Ectodermal cell (in vitro differentiated cells): ENCODE data around the gene FDX2.

Experiments used
- H3K27ac ChIP-seq: 2 replicates; pipeline ENCODE4 v1.7.0; 2013; ENCODE audit warnings: mild to moderate bottlenecking, low read depth, low read length; ENCODE audit not compliant: insufficient read depth, poor library complexity, severe bottlenecking
- H3K27me3 ChIP-seq: 2 replicates; pipeline ENCODE4 v1.7.0; 2013; ENCODE audit warnings: mild to moderate bottlenecking, low read length; ENCODE audit not compliant: insufficient read depth, control insufficient read depth, poor library complexity, severe bottlenecking
- H3K36me3 ChIP-seq: one replicate; pipeline ENCODE4 v1.7.0; 2013; ENCODE audit warnings: low read length; ENCODE audit not compliant: control insufficient read depth, insufficient read depth
- H3K4me1 ChIP-seq: one replicate; pipeline ENCODE4 v1.7.0; 2013; ENCODE audit warnings: low read length; ENCODE audit not compliant: control insufficient read depth, insufficient read depth
- H3K4me3 ChIP-seq: 2 replicates; pipeline ENCODE4 v1.7.0; 2013; ENCODE audit warnings: low read depth, low read length, control low read depth; ENCODE audit not compliant: insufficient read depth
- H3K9me3 ChIP-seq: 2 replicates; pipeline ENCODE4 v1.7.0; 2013; ENCODE audit warnings: mild to moderate bottlenecking, low read length, moderate library complexity; ENCODE audit not compliant: control insufficient read depth
- WGBS, 2 experiments: methylation state at CpG; one replicate each; pipeline ENCODE4 v1.1.7; 2013; ENCODE audit warnings: missing lambda C conversion rate in 2 of 2; 5-methylcytosine and 5-hydroxymethylcytosine counted together

FDX2 gene

GRCh38 chr19:10291554-10292205 lies 24.1 kb downstream of the FDX2 start:
- Histone ChIP-seq H3K9me3 (no peaks in the 10 kb centered on the region), H3K4me1 (peaks cover 27% of the 10 kb centered on the region), H3K4me3 (peak overlapping the region; percentile 28), H3K27me3 (peaks cover 100% of the 10 kb centered on the region), H3K27ac (no peak overlapping the region), H3K36me3 (no peaks in the 10 kb centered on the region)
- WGBS, 2 experiments = 7% methylated on average over 49 of the region's 49 CpGs

- Histone ChIP-seq H3K4me1 (peaks cover 26% of the 10 kb centered on the region), H3K36me3 (no peaks in the 10 kb centered on the region), H3K9me3 (no peaks in the 10 kb centered on the region), H3K27ac (no peak overlapping the region), H3K4me3 (peak overlapping the region; percentile 28), H3K27me3 (peaks cover 100% of the 10 kb centered on the region)
- 2% methylated on average over 57 of the region's 57 CpGs for WGBS, 2 experiments
These were observed 24.8 kb downstream of the FDX2 start for GRCh38 chr19:10290876-10291553.

GRCh38 chr19:10290357-10290875 lies 25.4 kb downstream of the FDX2 start:
- Histone ChIP-seq H3K9me3 (no peaks in the 10 kb centered on the region), H3K27me3 (peaks cover 97% of the 10 kb centered on the region), H3K4me3 (peak overlapping the region; percentile 16), H3K4me1 (peaks cover 23% of the 10 kb centered on the region), H3K27ac (no peak overlapping the region), H3K36me3 (no peaks in the 10 kb centered on the region)
- 2% methylated on average over 30 of the region's 30 CpGs for WGBS, 2 experiments

- H3K9me3 ChIP-seq = no peaks in the 10 kb centered on the region
- no peak within 1 kb of the TSS for H3K27ac ChIP-seq
- peaks cover 92% of the 10 kb centered on the region for H3K27me3 ChIP-seq
- peaks cover 23% of the 10 kb centered on the region for H3K4me1 ChIP-seq
- H3K36me3 ChIP-seq = no peaks in the 10 kb centered on the region
- WGBS, 2 experiments = 1% methylated on average over 44 to 45 of the region's 45 CpGs
- H3K4me3 ChIP-seq = peak within 1 kb of the TSS; percentile 28
These were observed 25.9 kb downstream of the FDX2 start, which contains the start of gene ICAM5 for GRCh38 chr19:10289836-10290356. ICAM5 (plus strand) TSS chr19:10289952; CDS start chr19:10290044, 92 bp downstream.

- no peak overlapping the region for H3K27ac ChIP-seq
- H3K27me3 ChIP-seq = peaks cover 86% of the 10 kb centered on the region
- 2% methylated on average over 50 of the region's 50 CpGs for WGBS, 2 experiments
- H3K4me3 ChIP-seq = peak overlapping the region; percentile 16
- H3K36me3 ChIP-seq = no peaks in the 10 kb centered on the region
- peaks cover 23% of the 10 kb centered on the region for H3K4me1 ChIP-seq
- H3K9me3 ChIP-seq = no peaks in the 10 kb centered on the region
These were observed 26.5 kb downstream of the FDX2 start for GRCh38 chr19:10289167-10289835.

- no peak overlapping the region for H3K4me3 ChIP-seq
- peaks cover 80% of the 10 kb centered on the region for H3K27me3 ChIP-seq
- 3 to 4% methylated on average over 23 of the region's 23 CpGs for WGBS, 2 experiments
- H3K27ac ChIP-seq = no peak overlapping the region
- H3K9me3 ChIP-seq = no peaks in the 10 kb centered on the region
- H3K4me1 ChIP-seq = peaks cover 23% of the 10 kb centered on the region
- no peaks in the 10 kb centered on the region for H3K36me3 ChIP-seq
These were observed 27.1 kb downstream of the FDX2 start for GRCh38 chr19:10288662-10289166.

GRCh38 chr19:10286803-10287737 lies 28.7 kb downstream of the FDX2 start, which contains the start of gene ICAM4:
ICAM4 (plus strand) TSS chr19:10286955; CDS start chr19:10287013, 58 bp downstream.
- H3K36me3 ChIP-seq = no peaks in the 10 kb centered on the region
- 8% methylated on average over 59 of the region's 59 CpGs for whole genome bisulfite sequencing, 2 experiments
- peak within 1 kb of the TSS; percentile 13 for H3K4me3 ChIP-seq
- peaks cover 63% of the 10 kb centered on the region for H3K27me3 ChIP-seq
- peaks cover 23% of the 10 kb centered on the region for H3K4me1 ChIP-seq
- H3K9me3 ChIP-seq = no peaks in the 10 kb centered on the region
- no peak within 1 kb of the TSS for H3K27ac ChIP-seq

- peaks cover 47% of the 10 kb centered on the region for H3K27me3 ChIP-seq
- H3K4me1 ChIP-seq = peaks cover 9% of the 10 kb centered on the region
- 90 to 91% methylated on average over 4 of the region's 4 CpGs for WGBS, 2 experiments
- H3K9me3 ChIP-seq = no peaks in the 10 kb centered on the region
- H3K27ac ChIP-seq = no peak overlapping the region
- H3K36me3 ChIP-seq = no peaks in the 10 kb centered on the region
- H3K4me3 ChIP-seq = no peak overlapping the region
These were observed 30.4 kb downstream of the FDX2 start for GRCh38 chr19:10285393-10285792.

- H3K9me3 ChIP-seq = no peaks in the 10 kb centered on the region
- peaks cover 42% of the 10 kb centered on the region for H3K27me3 ChIP-seq
- peaks cover 5% of the 10 kb centered on the region for H3K4me1 ChIP-seq
- no peaks in the 10 kb centered on the region for H3K36me3 ChIP-seq
- H3K27ac ChIP-seq = no peak overlapping the region
- H3K4me3 ChIP-seq = no peak overlapping the region
- 94 to 95% methylated on average over 13 of the region's 13 CpGs for WGBS, 2 experiments
These were observed 30.9 kb downstream of the FDX2 start for GRCh38 chr19:10284960-10285278.
